Astrocyte (in vitro differentiated cells and primary cell): ENCODE data around the gene PARP1. TPM values are rescaled to one million over a fixed set of nuclear protein-coding genes. Genes with fewer than 3 reads are reported as not detected.
"Not testable (repeated sequence)": the region's sequence is repeated elsewhere in the genome, so short reads cannot be mapped to it uniquely, and the experiment has no call there.

Experiments
- DNase-seq: peaks from one replicate; pipeline ENCODE4 v3.0.0-alpha.2; 2010; ENCODE audit warnings: low read depth
- FAIRE-seq: peaks from 2 replicates; lab custom pipeline; 2011; peaks lifted over from hg19 to GRCh38; lab: Jason Lieb, UNC
- H2AFZ ChIP-seq: 2 replicates; pipeline ENCODE4 v1.6.0; 2012; ENCODE audit warnings: low read depth, low read length, inconsistent platforms
- H3K27ac ChIP-seq: 2 replicates; pipeline ENCODE4 v1.5.1; 2011; ENCODE audit warnings: low read depth, low read length, inconsistent platforms
- H3K27me3 ChIP-seq: 2 replicates; pipeline ENCODE4 v1.6.0; 2011; ENCODE audit warnings: low read length, inconsistent platforms; ENCODE audit not compliant: insufficient read depth
- H3K36me3 ChIP-seq: 2 replicates; pipeline ENCODE4 v1.5.1; 2011; ENCODE audit warnings: low read length, inconsistent platforms; ENCODE audit not compliant: insufficient read depth
- H3K4me1 ChIP-seq: 2 replicates; pipeline ENCODE4 v1.5.1; 2011; ENCODE audit warnings: low read length, inconsistent platforms; ENCODE audit not compliant: insufficient read depth
- H3K4me2 ChIP-seq: 2 replicates; pipeline ENCODE4 v1.6.0; 2012; ENCODE audit warnings: low read length, inconsistent platforms
- H3K4me3 ChIP-seq: 2 replicates; pipeline ENCODE4 v1.5.1; 2011; ENCODE audit warnings: low read depth, mild to moderate bottlenecking, low read length, inconsistent platforms; ENCODE audit not compliant: insufficient read depth
- H3K79me2 ChIP-seq: 2 replicates; pipeline ENCODE4 v1.6.0; 2012; ENCODE audit warnings: mild to moderate bottlenecking, low read length, inconsistent platforms; ENCODE audit not compliant: insufficient read depth
- H3K9ac ChIP-seq: 2 replicates; pipeline ENCODE4 v1.6.0; 2012; ENCODE audit warnings: mild to moderate bottlenecking, low read length, inconsistent platforms
- H3K9me3 ChIP-seq: 2 replicates; pipeline ENCODE4 v1.5.1; 2012; ENCODE audit warnings: low read depth, mild to moderate bottlenecking, low read length, inconsistent platforms; ENCODE audit not compliant: insufficient read depth
- H4K20me1 ChIP-seq: 2 replicates; pipeline ENCODE4 v1.6.0; 2012; ENCODE audit warnings: low read length, inconsistent platforms; ENCODE audit not compliant: insufficient read depth
- H3K27ac Mint-ChIP-seq: one replicate; pipeline ENCODE4 v1.8.0; 2021; ENCODE audit warnings: mild to moderate bottlenecking, mixed read lengths; ENCODE audit not compliant: unreplicated experiment
- H3K27me3 Mint-ChIP-seq: one replicate; pipeline ENCODE4 v1.8.0; 2021; ENCODE audit warnings: low read depth, mixed read lengths; ENCODE audit not compliant: unreplicated experiment
- H3K36me3 Mint-ChIP-seq: one replicate; pipeline ENCODE4 v1.8.0; 2021; ENCODE audit warnings: low read depth, mixed read lengths; ENCODE audit not compliant: unreplicated experiment
- H3K4me1 Mint-ChIP-seq: one replicate; pipeline ENCODE4 v1.8.0; 2021; ENCODE audit warnings: low read depth, mixed read lengths; ENCODE audit not compliant: unreplicated experiment
- H3K4me3 Mint-ChIP-seq: one replicate; pipeline ENCODE4 v1.8.0; 2021; ENCODE audit warnings: mild to moderate bottlenecking, moderate library complexity, mixed read lengths; ENCODE audit not compliant: unreplicated experiment
- H3K9me3 Mint-ChIP-seq: one replicate; pipeline ENCODE4 v1.8.0; 2021; ENCODE audit warnings: mild to moderate bottlenecking, mixed read lengths; ENCODE audit not compliant: unreplicated experiment
- EZH2 ChIP-seq: IDR thresholded peaks from 2 replicates; pipeline ENCODE4 v1.6.1; 2012; ENCODE audit warnings: mild to moderate bottlenecking, low read length, inconsistent platforms; ENCODE audit not compliant: insufficient read depth
- total RNA-seq: library from RNA; stranded (reverse); gene quantifications from 2 replicates; pipeline ENCODE4 v1.2.1, GENCODE V29; 2021
- TF ChIP-seq, protein P1 (sequence below): IDR thresholded peaks from 2 replicates; pipeline ENCODE4 v1.5.1; 2011; ENCODE audit warnings: low read depth, mild to moderate bottlenecking, inconsistent platforms, low read length, moderate library complexity; ENCODE audit not compliant: insufficient read depth

The PARP1 gene
- total RNA-seq, 1 donor from 2014 or later: 57.8 TPM

GRCh38 chr1:226432586-226433340 is 24.9 kb upstream of the PARP1 start:
- H4K20me1 ChIP-seq: no peaks in the 10 kb centered on the region
- H3K79me2 ChIP-seq: no peaks in the 10 kb centered on the region
- no peak overlapping the region for H3K27ac ChIP-seq
- H3K4me2 ChIP-seq: no peak overlapping the region
- H3K27me3 Mint-ChIP-seq: peaks cover 13% of the 10 kb centered on the region
- H3K27ac Mint-ChIP-seq: no peak overlapping the region
- H3K4me1 Mint-ChIP-seq: peaks cover 6% of the 10 kb centered on the region
- H2AFZ ChIP-seq: no peak overlapping the region
- no peak overlapping the region for H3K9ac ChIP-seq
- H3K4me3 Mint-ChIP-seq: no peak overlapping the region
- DNase-seq (no peak), FAIRE-seq (no peak)
- no peaks in the 10 kb centered on the region for H3K27me3 ChIP-seq
- H3K4me3 ChIP-seq: no peak overlapping the region
- H3K36me3 ChIP-seq: no peaks in the 10 kb centered on the region
- H3K36me3 Mint-ChIP-seq: no peaks in the 10 kb centered on the region
- TF ChIP-seq EZH2: no peak
- TF ChIP-seq, protein P1, sequence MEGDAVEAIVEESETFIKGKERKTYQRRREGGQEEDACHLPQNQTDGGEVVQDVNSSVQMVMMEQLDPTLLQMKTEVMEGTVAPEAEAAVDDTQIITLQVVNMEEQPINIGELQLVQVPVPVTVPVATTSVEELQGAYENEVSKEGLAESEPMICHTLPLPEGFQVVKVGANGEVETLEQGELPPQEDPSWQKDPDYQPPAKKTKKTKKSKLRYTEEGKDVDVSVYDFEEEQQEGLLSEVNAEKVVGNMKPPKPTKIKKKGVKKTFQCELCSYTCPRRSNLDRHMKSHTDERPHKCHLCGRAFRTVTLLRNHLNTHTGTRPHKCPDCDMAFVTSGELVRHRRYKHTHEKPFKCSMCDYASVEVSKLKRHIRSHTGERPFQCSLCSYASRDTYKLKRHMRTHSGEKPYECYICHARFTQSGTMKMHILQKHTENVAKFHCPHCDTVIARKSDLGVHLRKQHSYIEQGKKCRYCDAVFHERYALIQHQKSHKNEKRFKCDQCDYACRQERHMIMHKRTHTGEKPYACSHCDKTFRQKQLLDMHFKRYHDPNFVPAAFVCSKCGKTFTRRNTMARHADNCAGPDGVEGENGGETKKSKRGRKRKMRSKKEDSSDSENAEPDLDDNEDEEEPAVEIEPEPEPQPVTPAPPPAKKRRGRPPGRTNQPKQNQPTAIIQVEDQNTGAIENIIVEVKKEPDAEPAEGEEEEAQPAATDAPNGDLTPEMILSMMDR: no peak
- H3K4me1 ChIP-seq: peaks cover 5% of the 10 kb centered on the region
- H3K9me3 ChIP-seq: no peaks in the 10 kb centered on the region
- no peaks in the 10 kb centered on the region for H3K9me3 Mint-ChIP-seq

- H3K4me1 Mint-ChIP-seq, H3K9ac ChIP-seq, H4K20me1 ChIP-seq, FAIRE-seq, H3K4me2 ChIP-seq, DNase-seq, H3K27me3 ChIP-seq, H3K36me3 Mint-ChIP-seq, H3K27ac Mint-ChIP-seq, H3K9me3 ChIP-seq, H3K79me2 ChIP-seq, H3K27ac ChIP-seq, H3K4me3 ChIP-seq, H3K9me3 Mint-ChIP-seq, H3K36me3 ChIP-seq, H3K4me1 ChIP-seq, H3K4me3 Mint-ChIP-seq, H2AFZ ChIP-seq: not testable (repeated sequence)
- H3K27me3 Mint-ChIP-seq: peaks cover 13% of the 10 kb centered on the region
Measured at GRCh38 chr1:226431898-226432297, 24.0 kb upstream of the PARP1 start.

- Histone ChIP-seq H3K4me2 (no peak overlapping the region), H3K9ac (no peak overlapping the region), H3K4me1 (peaks cover 5% of the 10 kb centered on the region), H2AFZ (no peak overlapping the region), H3K36me3 (no peaks in the 10 kb centered on the region), H3K27ac (no peak overlapping the region), H3K27me3 (no peaks in the 10 kb centered on the region), H3K4me3 (no peak overlapping the region), H4K20me1 (no peaks in the 10 kb centered on the region), H3K79me2 (no peaks in the 10 kb centered on the region), H3K9me3 (no peaks in the 10 kb centered on the region)
- peaks cover 4% of the 10 kb centered on the region for H3K36me3 Mint-ChIP-seq
- H3K27me3 Mint-ChIP-seq: peaks cover 6% of the 10 kb centered on the region
- no peak for TF ChIP-seq EZH2
- TF ChIP-seq, protein P1: no peak
- no peaks in the 10 kb centered on the region for H3K9me3 Mint-ChIP-seq
- H3K27ac Mint-ChIP-seq: no peak overlapping the region
- FAIRE-seq: no peak
- H3K4me3 Mint-ChIP-seq: no peak overlapping the region
- H3K4me1 Mint-ChIP-seq: peaks cover 6% of the 10 kb centered on the region
- DNase-seq: no peak
Measured at GRCh38 chr1:226429858-226430715, 22.2 kb upstream of the PARP1 start.
